Caco-2 (cell line): ENCODE results near the gene RBM18. TPM values are rescaled to one million over a fixed set of nuclear protein-coding genes. Genes with fewer than 3 reads are reported as not detected.

Experiments
- BruUV-seq: library from RNA; stranded (reverse); fragments of 400-500 nt; replicated peaks from 2 replicates; lab custom pipeline; 2021; lab: Mats Ljungman, UMichigan
- CTCF ChIA-PET: fragments of 300-600 bp; sonication (Branson Sonifier 250); formaldehyde crosslinking; loops from one replicate; lab custom pipeline; 2022; ENCODE audit warnings: antibody characterized with exemption; lab: Charles Lee
- POLR2A ChIA-PET: fragments of 300-600 bp; sonication (Branson Sonifier 250); formaldehyde crosslinking; loops from one replicate; lab custom pipeline; 2022; ENCODE audit warnings: antibody characterized with exemption; lab: Charles Lee
- DNase-seq, 2 experiments: peaks; one replicate each; pipeline versions ENCODE4 v3.0.0 to v3.0.0-alpha.2; 2020 to 2022
- H3K27me3 ChIP-seq: replicated peaks from 2 replicates; pipeline ENCODE4 v1.6.0; 2011; ENCODE audit warnings: low read length; ENCODE audit not compliant: control insufficient read depth, insufficient read depth
- H3K36me3 ChIP-seq: 2 replicates; pipeline ENCODE4 v1.5.1; 2011; ENCODE audit warnings: low read length; ENCODE audit not compliant: control insufficient read depth, insufficient read depth
- H3K4me1 ChIP-seq: fragments of 250-450 bp; sonication (Bioruptor Pico); 2 replicates; pipeline ENCODE4 v1.5.1; 2020; ENCODE audit warnings: mild to moderate bottlenecking
- H3K4me3 ChIP-seq: 2 replicates; pipeline ENCODE4 v1.5.1; 2011; ENCODE audit warnings: low read depth, mild to moderate bottlenecking, control low read depth, low read length
- H3K9me3 ChIP-seq: fragments of 250-450 bp; sonication (Bioruptor Pico); 2 replicates; pipeline ENCODE4 v1.5.1; 2020; ENCODE audit warnings: mild to moderate bottlenecking, moderate library complexity
- H3K27ac Mint-ChIP-seq: one replicate; pipeline ENCODE4 v1.8.0; 2022; ENCODE audit warnings: mixed read lengths; ENCODE audit not compliant: unreplicated experiment
- H3K27me3 Mint-ChIP-seq: one replicate; pipeline ENCODE4 v1.8.0; 2022; ENCODE audit warnings: mixed read lengths; ENCODE audit not compliant: insufficient read depth, unreplicated experiment
- H3K36me3 Mint-ChIP-seq: one replicate; pipeline ENCODE4 v1.8.0; 2022; ENCODE audit warnings: mild to moderate bottlenecking, mixed read lengths; ENCODE audit not compliant: insufficient read depth, unreplicated experiment
- H3K4me1 Mint-ChIP-seq: one replicate; pipeline ENCODE4 v1.8.0; 2022; ENCODE audit warnings: low read depth, mixed read lengths; ENCODE audit not compliant: unreplicated experiment
- H3K4me3 Mint-ChIP-seq: one replicate; pipeline ENCODE4 v1.8.0; 2022; ENCODE audit warnings: mild to moderate bottlenecking, moderate library complexity, mixed read lengths; ENCODE audit not compliant: unreplicated experiment
- H3K9me3 Mint-ChIP-seq: one replicate; pipeline ENCODE4 v1.8.0; 2022; ENCODE audit warnings: mixed read lengths; ENCODE audit not compliant: unreplicated experiment
- CTCF ChIP-seq, 2 experiments: fragments of 200-600 bp in 1 of 2; IDR thresholded peaks; 1 replicate in 1 of 2; 2 replicates in 1 of 2; pipeline versions ENCODE4 v1.5.1 to v1.8.0; 2011 to 2022; ENCODE audit warnings: antibody characterized with exemption in 1 of 2, control low read depth in 1 of 2, inconsistent platforms in 1 of 2, low read depth in 1 of 2, low read length in 1 of 2, mild to moderate bottlenecking in 1 of 2, moderate library complexity in 1 of 2; ENCODE audit not compliant: insufficient read depth in 1 of 2, severe bottlenecking in 1 of 2, unreplicated experiment in 1 of 2
- intact Hi-C: fragments of 100-400 bp; cut with micrococcal nuclease; formaldehyde crosslinking; loops from one replicate; pipeline ENCODE4 v1.10.0; 2022; ENCODE audit not compliant: unreplicated experiment
- total RNA-seq: library from RNA; stranded (reverse); gene quantifications from 2 replicates; pipeline ENCODE4 v1.2.3, GENCODE V29; 2022

Gene RBM18
- total RNA-seq, 1 experiment from 2014 or later = 20.6 TPM

GRCh38 chr9:122204055-122204454, 60.6 kb downstream of the RBM18 start:
- no peak for TF ChIP-seq CTCF (IDR thresholded peaks at IDR 0.05; ENCODE audit: insufficient read depth in 1 of 2, low read depth in 1 of 2, low read length in 1 of 2, severe bottlenecking in 1 of 2, unreplicated experiment in 1 of 2)
- intact Hi-C loops = no loop called here
- Mint-ChIP-seq H3K4me3 (no peak overlapping the region), H3K27me3 (no peaks in the 10 kb centered on the region), H3K4me1 (no peaks in the 10 kb centered on the region), H3K36me3 (no peaks in the 10 kb centered on the region), H3K27ac (no peak overlapping the region), H3K9me3 (no peaks in the 10 kb centered on the region)
- no TSS peak for BruUV-seq
- no peaks in the 10 kb centered on the region; the same call in 1 of the 2 replicates for H3K36me3 ChIP-seq
- H3K27me3 ChIP-seq = no peaks in the 10 kb centered on the region
- H3K4me3 ChIP-seq = no peak overlapping the region
- CTCF ChIA-PET = no interaction called here
- no peaks in the 10 kb centered on the region for H3K9me3 ChIP-seq
- H3K4me1 ChIP-seq = no peaks in the 10 kb centered on the region
- POLR2A ChIA-PET = no interaction called here
- no peak for DNase-seq

- H3K27me3 Mint-ChIP-seq = no peaks in the 10 kb centered on the region
- H3K36me3 Mint-ChIP-seq = no peaks in the 10 kb centered on the region
- no peaks in the 10 kb centered on the region; the same call in 1 of the 2 replicates for H3K36me3 ChIP-seq
- no TSS peak for BruUV-seq
- no peaks in the 10 kb centered on the region for H3K9me3 ChIP-seq
- H3K9me3 Mint-ChIP-seq = no peaks in the 10 kb centered on the region
- ChIA-PET POLR2A (no interaction called here), CTCF (no interaction called here)
- no peak overlapping the region for H3K27ac Mint-ChIP-seq
- H3K27me3 ChIP-seq = no peaks in the 10 kb centered on the region
- no peak for TF ChIP-seq CTCF (IDR thresholded peaks at IDR 0.05; ENCODE audit: insufficient read depth in 1 of 2, low read depth in 1 of 2, low read length in 1 of 2, severe bottlenecking in 1 of 2, unreplicated experiment in 1 of 2)
- intact Hi-C loops = no loop called here
- H3K4me1 ChIP-seq = peaks cover 12% of the 10 kb centered on the region; the same call in 1 of the 2 replicates
- no peak for DNase-seq
- H3K4me3 ChIP-seq = no peak overlapping the region
- peaks cover 9% of the 10 kb centered on the region for H3K4me1 Mint-ChIP-seq
- no peak overlapping the region for H3K4me3 Mint-ChIP-seq
These were observed 62.5 kb downstream of the RBM18 start for GRCh38 chr9:122202111-122202510.

GRCh38 chr9:122201641-122202040, 63.0 kb downstream of the RBM18 start:
- no peak overlapping the region for H3K4me3 Mint-ChIP-seq
- H3K4me1 Mint-ChIP-seq = peaks cover 12% of the 10 kb centered on the region
- no TSS peak for BruUV-seq
- no peak overlapping the region for H3K27ac Mint-ChIP-seq
- Histone ChIP-seq H3K27me3 (no peaks in the 10 kb centered on the region), H3K4me1 (peaks cover 12% of the 10 kb centered on the region; the same call in 1 of the 2 replicates), H3K36me3 (no peaks in the 10 kb centered on the region; the same call in 1 of the 2 replicates), H3K4me3 (no peak overlapping the region), H3K9me3 (no peaks in the 10 kb centered on the region)
- H3K27me3 Mint-ChIP-seq = no peaks in the 10 kb centered on the region
- no peaks in the 10 kb centered on the region for H3K36me3 Mint-ChIP-seq
- CTCF ChIA-PET = no interaction called here
- TF ChIP-seq CTCF (IDR thresholded peaks at IDR 0.05; ENCODE audit: insufficient read depth in 1 of 2, low read depth in 1 of 2, low read length in 1 of 2, severe bottlenecking in 1 of 2, unreplicated experiment in 1 of 2) = no peak
- no peaks in the 10 kb centered on the region for H3K9me3 Mint-ChIP-seq
- no peak for DNase-seq
- intact Hi-C loops = no loop called here
- POLR2A ChIA-PET = interaction anchor here (0.6 kb wide), 1 partner anchor 862 kb away, joined by 3 read pairs; no protein-coding TSS in a partner anchor
